H1 (cell line): Measurements from ENCODE around the gene C3orf49. TPM values are rescaled to one million over a fixed set of nuclear protein-coding genes. Genes with fewer than 3 reads are reported as not detected.

Experiments used
- CTCF ChIA-PET: fragments of 300-600 bp; sonication (Branson Sonifier 250); formaldehyde crosslinking; loops from one replicate; lab custom pipeline; 2021; ENCODE audit not compliant: partially characterized antibody; lab: Charles Lee
- POLR2A ChIA-PET: fragments of 300-600 bp; sonication (Branson Sonifier 250); formaldehyde crosslinking; loops from one replicate; lab custom pipeline; 2021; ENCODE audit warnings: inconsistent platforms; ENCODE audit not compliant: partially characterized antibody; lab: Charles Lee
- DNase-seq, 2 experiments: peaks; one replicate each; pipeline versions ENCODE4 v3.0.0 to v3.0.0-alpha.2; 2010 to 2022; ENCODE audit warnings: low spot score in 2 of 2, low read depth in 1 of 2, mixed read lengths in 1 of 2
- FAIRE-seq: peaks from 2 replicates; lab custom pipeline; 2011; peaks lifted over from hg19 to GRCh38; lab: Jason Lieb, UNC
- H2AFZ ChIP-seq: 2 replicates; pipeline ENCODE4 v1.8.1; 2012; ENCODE audit warnings: low read length, inconsistent platforms
- H2AK5ac ChIP-seq: 2 replicates; pipeline ENCODE4 v1.6.1; 2013; ENCODE audit warnings: low read depth, low read length
- H2BK120ac ChIP-seq: replicated peaks from 2 replicates; pipeline ENCODE3; 2013; ENCODE audit warnings: low read depth, low read length, inconsistent platforms
- H2BK12ac ChIP-seq: 2 replicates; pipeline ENCODE4 v1.6.1; 2013; ENCODE audit warnings: low read depth, low read length
- H2BK15ac ChIP-seq: 2 replicates; pipeline ENCODE4 v1.6.1; 2013; ENCODE audit warnings: low read length
- H2BK20ac ChIP-seq: 2 replicates; pipeline ENCODE4 v1.6.1; 2013; ENCODE audit warnings: low read length
- H2BK5ac ChIP-seq: 2 replicates; pipeline ENCODE4 v1.6.1; 2013; ENCODE audit warnings: low read depth, low read length
- H3K14ac ChIP-seq: 2 replicates; pipeline ENCODE4 v1.6.1; 2013; ENCODE audit warnings: inconsistent platforms; ENCODE audit not compliant: insufficient read length
- H3K18ac ChIP-seq: 2 replicates; pipeline ENCODE4 v1.6.1; 2013; ENCODE audit warnings: low read length; ENCODE audit errors: extremely low read depth
- H3K23ac ChIP-seq: 2 replicates; pipeline ENCODE4 v1.6.1; 2013; ENCODE audit warnings: inconsistent platforms; ENCODE audit not compliant: insufficient read length
- H3K23me2 ChIP-seq: 2 replicates; pipeline ENCODE4 v1.6.1; 2013; ENCODE audit warnings: low read depth, low read length
- H3K27ac ChIP-seq: 2 replicates; pipeline ENCODE4 v1.6.1; 2011; ENCODE audit warnings: low read depth, low read length, inconsistent platforms
- H3K27me3 ChIP-seq, 4 experiments: replicated peaks in 1 of 4; 1 replicate in 1 of 4; 2 replicates in 3 of 4; pipeline versions ENCODE4 v1.6.1 to v1.8.1; 2011 to 2013; ENCODE audit warnings: low read length in 3 of 4, mild to moderate bottlenecking in 3 of 4, inconsistent platforms in 2 of 4, mixed read lengths in 2 of 4, moderate library complexity in 1 of 4; ENCODE audit not compliant: control insufficient read depth in 3 of 4, insufficient read depth in 3 of 4; ENCODE audit errors: extremely low read depth in 1 of 4
- H3K36me3 ChIP-seq, 4 experiments: 2 replicates each; pipeline versions ENCODE4 v1.6.1 to v1.8.1; 2011 to 2013; ENCODE audit warnings: mild to moderate bottlenecking in 4 of 4, low read length in 3 of 4, moderate library complexity in 2 of 4, control low read depth in 1 of 4, inconsistent platforms in 1 of 4; ENCODE audit not compliant: insufficient read depth in 4 of 4, control insufficient read depth in 2 of 4
- H3K4ac ChIP-seq: replicated peaks from 2 replicates; pipeline ENCODE3; 2013; ENCODE audit warnings: low read length, low read depth, mixed read lengths, inconsistent platforms; ENCODE audit not compliant: insufficient read length
- H3K4me1 ChIP-seq, 4 experiments: replicated peaks in 1 of 4; 1 replicate in 1 of 4; 2 replicates in 3 of 4; pipeline versions ENCODE4 v1.6.1 to v1.8.1; 2011 to 2013; ENCODE audit warnings: low read length in 3 of 4, inconsistent platforms in 2 of 4, mixed read lengths in 1 of 4; ENCODE audit not compliant: insufficient read depth in 4 of 4, control insufficient read depth in 3 of 4
- H3K4me2 ChIP-seq, 2 experiments: 2 replicates each; pipeline versions ENCODE4 v1.6.1 to v1.8.1; 2011 to 2013; ENCODE audit warnings: low read depth in 2 of 2, low read length in 2 of 2, control low read depth in 1 of 2, inconsistent platforms in 1 of 2, mild to moderate bottlenecking in 1 of 2; ENCODE audit not compliant: insufficient read depth in 1 of 2
- H3K4me3 ChIP-seq, 4 experiments: fragments of 200-600, 300-600 bp in 1 of 4; sonication (generic), shearing (Covaris generic), sonication (Bioruptor Twin) in 1 of 4; 2 replicates each; pipeline versions ENCODE4 v1.5.1 to v1.8.1; 2011 to 2016; ENCODE audit warnings: low read length in 4 of 4, low read depth in 3 of 4, control low read depth in 2 of 4, inconsistent platforms in 2 of 4, mild to moderate bottlenecking in 2 of 4, mixed read lengths in 1 of 4, moderate library complexity in 1 of 4; ENCODE audit not compliant: insufficient read depth in 2 of 4; ENCODE audit errors: extremely low read depth in 1 of 4
- H3K56ac ChIP-seq: replicated peaks from 2 replicates; pipeline ENCODE3; 2013; ENCODE audit warnings: low read depth, mild to moderate bottlenecking, mixed read lengths, low read length, inconsistent platforms; ENCODE audit not compliant: insufficient read length
- H3K79me1 ChIP-seq: 2 replicates; pipeline ENCODE4 v1.6.1; 2013; ENCODE audit warnings: low read depth, low read length, control low read depth
- H3K79me2 ChIP-seq, 2 experiments: 2 replicates each; pipeline versions ENCODE4 v1.6.1 to v1.8.1; 2012 to 2013; ENCODE audit warnings: low read length in 2 of 2, mild to moderate bottlenecking in 2 of 2, inconsistent platforms in 1 of 2; ENCODE audit not compliant: insufficient read depth in 2 of 2, control insufficient read depth in 1 of 2
- H3K9ac ChIP-seq, 4 experiments: replicated peaks in 1 of 4; 1 replicate in 1 of 4; 2 replicates in 3 of 4; pipeline versions ENCODE4 v1.6.1 to v1.8.1; 2011 to 2013; ENCODE audit warnings: low read depth in 3 of 4, low read length in 3 of 4, control low read depth in 2 of 4, mild to moderate bottlenecking in 2 of 4, moderate library complexity in 2 of 4, inconsistent platforms in 1 of 4; ENCODE audit errors: extremely low read depth in 1 of 4
- H3K9me3 ChIP-seq, 2 experiments: 2 replicates each; pipeline versions ENCODE4 v1.6.1 to v1.8.1; 2012 to 2013; ENCODE audit warnings: mild to moderate bottlenecking in 2 of 2, moderate library complexity in 2 of 2, control low read depth in 1 of 2, inconsistent platforms in 1 of 2, low read depth in 1 of 2, low read length in 1 of 2, mixed read lengths in 1 of 2; ENCODE audit not compliant: insufficient read depth in 2 of 2
- H4K20me1 ChIP-seq, 2 experiments: replicated peaks in 1 of 2; 2 replicates each; pipeline versions ENCODE3 to v1.8.1; 2011 to 2013; ENCODE audit warnings: inconsistent platforms in 2 of 2, low read length in 2 of 2, mild to moderate bottlenecking in 1 of 2; ENCODE audit not compliant: insufficient read depth in 2 of 2, control insufficient read depth in 1 of 2
- H4K5ac ChIP-seq: 2 replicates; pipeline ENCODE4 v1.6.1; 2013; ENCODE audit warnings: low read length, low read depth, mixed read lengths, inconsistent platforms; ENCODE audit not compliant: insufficient read length
- H4K8ac ChIP-seq: 2 replicates; pipeline ENCODE4 v1.8.0; 2013; ENCODE audit warnings: mild to moderate bottlenecking, moderate library complexity, low read length, inconsistent platforms; ENCODE audit not compliant: insufficient read depth; ENCODE audit errors: extremely low read depth
- H4K91ac ChIP-seq: replicated peaks from 2 replicates; pipeline ENCODE3; 2013; ENCODE audit warnings: low read length, mixed read lengths, inconsistent platforms; ENCODE audit not compliant: insufficient read length
- CHD1 ChIP-seq: IDR thresholded peaks from 2 replicates; pipeline ENCODE4 v1.6.1; 2012; ENCODE audit warnings: low read depth, low read length, improper control_type of control experiment
- KDM1A ChIP-seq: fragments of 200-600, 300-600 bp; sonication (generic); IDR thresholded peaks from 2 replicates; pipeline ENCODE4 v1.7.1; 2016; ENCODE audit warnings: mild to moderate bottlenecking, low read length, borderline replicate concordance
- SP2 ChIP-seq: IDR thresholded peaks from 2 replicates; pipeline ENCODE4 v1.6.1; 2012; ENCODE audit warnings: mild to moderate bottlenecking, low read length, inconsistent platforms
- YY1 ChIP-seq: IDR thresholded peaks from 2 replicates; pipeline ENCODE4 v1.6.1; 2011; ENCODE audit warnings: low read depth, mild to moderate bottlenecking, low read length
- WGBS, 2 experiments: shearing (Covaris generic) in 1 of 2; methylation state at CpG; one replicate each; pipeline versions ENCODE4 v1.1.6 to v1.1.7; 2013 to 2015; ENCODE audit warnings: low lambda C conversion rate in 2 of 2, mixed read lengths in 2 of 2, inconsistent platforms in 1 of 2, low coverage in 1 of 2, missing lambda C conversion rate in 1 of 2; ENCODE audit not compliant: insufficient replicate concordance in 2 of 2, insufficient coverage in 1 of 2, insufficient read length in 1 of 2; ENCODE audit errors: extremely low coverage in 1 of 2, missing lambda C conversion rate in 1 of 2; 5-methylcytosine and 5-hydroxymethylcytosine counted together
- polyA plus RNA-seq, 7 experiments: library from polyadenylated mRNA; depleted of rRNA in 3 of 7; stranded (reverse) in 5 of 7; unstranded in 2 of 7; fragments of >200 nt in 5 of 7; fragments of 200-250 nt in 2 of 7; gene quantifications; 1 replicate in 5 of 7; 2 replicates in 1 of 7; 4 replicates in 1 of 7; pipeline versions ENCODE4 v1.2.1 to v1.2.3, GENCODE V29; 2011 to 2013; ENCODE audit warnings: missing spikeins in 2 of 7, mixed read lengths in 2 of 7
- total RNA-seq: library from RNA; stranded (reverse); fragmentation: NEBNext Ultra II Directional; extraction: Animal tissue kit (Norgen Biotek cat#: 25700); gene quantifications from 2 replicates; pipeline ENCODE4 v1.2.1, GENCODE V29; 2021

Gene C3orf49
- total and polyA plus RNA-seq, 2 of the 8 experiments (the other 6 are each of a cell fraction or from before 2014, with no cell fraction given), result not detected

- Histone ChIP-seq H3K18ac (no peak overlapping the region), H3K36me3 (no peaks in the 10 kb centered on the region), H4K5ac (no peak overlapping the region), H4K91ac (no peak overlapping the region), H4K20me1 (peaks cover 2 to 3% of the 10 kb centered on the region in 2 experiments), H4K8ac (no peak overlapping the region), H3K9ac (no peak overlapping the region), H3K4me2 (no peak overlapping the region), H3K79me1 (no peaks in the 10 kb centered on the region; the same call in 1 of the 2 replicates), H2BK12ac (no peak overlapping the region), H3K27me3 (no peaks in the 10 kb centered on the region), H3K9me3 (no peaks in the 10 kb centered on the region), H2AFZ (no peak overlapping the region), H2AK5ac (no peak overlapping the region), H2BK5ac (no peak overlapping the region), H2BK20ac (no peak overlapping the region), H3K4ac (no peak overlapping the region), H2BK15ac (no peak overlapping the region), H3K4me3 (no peak overlapping the region), H3K14ac (no peak overlapping the region), H3K79me2 (peaks cover 0 to 66% of the 10 kb centered on the region in 2 experiments; a peak in 3 of 4 replicates), H2BK120ac (no peak overlapping the region), H3K23me2 (no peaks in the 10 kb centered on the region), H3K27ac (no peak overlapping the region), H3K23ac (no peak overlapping the region), H3K4me1 (peaks cover 2 to 11% (median 7%) of the 10 kb centered on the region in 4 experiments; a peak in 5 of 7 replicates), H3K56ac (no peak overlapping the region)
- WGBS, 2 experiments, result 91% methylated on average over 3 of the region's 3 CpGs; no CpG with 5 or more reads in 1 of the 2 experiments
- FAIRE-seq, result no peak
- ChIA-PET POLR2A (interaction anchor here (1.6 kb wide), 1 partner anchor 14 kb away, joined by 6 read pairs; no protein-coding TSS in a partner anchor), CTCF (interaction anchor here (0.9 to 1.8 kb wide), 2 partner anchors 20 to 32 kb away, joined by 3 to 5 read pairs; no protein-coding TSS in a partner anchor)
- DNase-seq, result no peak
- TF ChIP-seq SP2 (no peak), YY1 (no peak), CHD1 (no peak), KDM1A (no peak)
Observed at GRCh38 chr3:63876260-63876659, 57.2 kb downstream of the C3orf49 start.
